ENCODE measurements around the gene HDLBP.

HDLBP gene, protein sequence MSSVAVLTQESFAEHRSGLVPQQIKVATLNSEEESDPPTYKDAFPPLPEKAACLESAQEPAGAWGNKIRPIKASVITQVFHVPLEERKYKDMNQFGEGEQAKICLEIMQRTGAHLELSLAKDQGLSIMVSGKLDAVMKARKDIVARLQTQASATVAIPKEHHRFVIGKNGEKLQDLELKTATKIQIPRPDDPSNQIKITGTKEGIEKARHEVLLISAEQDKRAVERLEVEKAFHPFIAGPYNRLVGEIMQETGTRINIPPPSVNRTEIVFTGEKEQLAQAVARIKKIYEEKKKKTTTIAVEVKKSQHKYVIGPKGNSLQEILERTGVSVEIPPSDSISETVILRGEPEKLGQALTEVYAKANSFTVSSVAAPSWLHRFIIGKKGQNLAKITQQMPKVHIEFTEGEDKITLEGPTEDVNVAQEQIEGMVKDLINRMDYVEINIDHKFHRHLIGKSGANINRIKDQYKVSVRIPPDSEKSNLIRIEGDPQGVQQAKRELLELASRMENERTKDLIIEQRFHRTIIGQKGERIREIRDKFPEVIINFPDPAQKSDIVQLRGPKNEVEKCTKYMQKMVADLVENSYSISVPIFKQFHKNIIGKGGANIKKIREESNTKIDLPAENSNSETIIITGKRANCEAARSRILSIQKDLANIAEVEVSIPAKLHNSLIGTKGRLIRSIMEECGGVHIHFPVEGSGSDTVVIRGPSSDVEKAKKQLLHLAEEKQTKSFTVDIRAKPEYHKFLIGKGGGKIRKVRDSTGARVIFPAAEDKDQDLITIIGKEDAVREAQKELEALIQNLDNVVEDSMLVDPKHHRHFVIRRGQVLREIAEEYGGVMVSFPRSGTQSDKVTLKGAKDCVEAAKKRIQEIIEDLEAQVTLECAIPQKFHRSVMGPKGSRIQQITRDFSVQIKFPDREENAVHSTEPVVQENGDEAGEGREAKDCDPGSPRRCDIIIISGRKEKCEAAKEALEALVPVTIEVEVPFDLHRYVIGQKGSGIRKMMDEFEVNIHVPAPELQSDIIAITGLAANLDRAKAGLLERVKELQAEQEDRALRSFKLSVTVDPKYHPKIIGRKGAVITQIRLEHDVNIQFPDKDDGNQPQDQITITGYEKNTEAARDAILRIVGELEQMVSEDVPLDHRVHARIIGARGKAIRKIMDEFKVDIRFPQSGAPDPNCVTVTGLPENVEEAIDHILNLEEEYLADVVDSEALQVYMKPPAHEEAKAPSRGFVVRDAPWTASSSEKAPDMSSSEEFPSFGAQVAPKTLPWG (N-terminal part only)

DNA sequence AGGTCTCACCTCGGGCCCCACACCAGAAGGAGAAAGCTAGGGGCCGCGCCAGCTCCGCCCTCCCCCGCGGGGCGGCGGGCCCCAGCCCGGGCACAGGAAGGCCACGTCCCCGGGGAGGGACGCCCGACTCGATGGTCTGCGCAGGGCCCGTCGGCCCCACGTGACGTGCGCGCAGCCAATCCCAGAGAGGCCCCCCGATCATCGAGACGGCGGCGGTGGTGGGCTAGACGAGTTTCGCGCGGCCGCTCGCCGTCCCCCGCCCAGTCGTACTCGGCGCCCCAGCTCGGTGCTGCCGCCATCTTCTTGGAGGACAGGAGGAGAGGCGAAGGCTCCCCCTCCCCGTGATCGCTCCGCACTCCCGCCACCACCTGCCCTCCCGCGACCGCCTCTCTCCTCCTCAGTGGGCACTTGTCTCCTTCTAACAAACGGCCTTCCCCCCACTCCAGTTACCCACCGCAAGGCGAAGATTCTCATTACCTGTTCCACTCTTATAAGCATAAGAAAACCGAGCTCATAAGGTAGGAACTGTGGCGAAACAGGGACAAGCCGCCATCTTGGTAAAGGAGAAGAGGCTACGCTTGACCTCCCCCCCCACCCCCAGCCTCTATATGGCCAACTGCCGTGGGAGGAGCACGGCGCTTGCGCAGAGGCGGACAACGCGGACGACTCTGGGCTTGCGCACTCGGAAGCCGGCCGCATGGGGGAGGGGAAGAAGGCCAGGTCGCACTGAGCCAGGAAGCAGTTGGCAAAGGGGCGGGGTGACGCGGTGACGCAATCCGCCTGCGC is at the start of gene HDLBP:
TSS of gene HDLBP (minus strand) at position 580 of the 786 bp plus-strand sequence. CDS start 48,803 bp downstream, outside the sequence.
- DNase-seq (ENCODE audit: low read depth): peak; percentile 94
- H3K4me3 ChIP-seq (ENCODE audit: low read length): peak within 1 kb of the TSS; percentile 96
- TF ChIP-seq, protein P1, sequence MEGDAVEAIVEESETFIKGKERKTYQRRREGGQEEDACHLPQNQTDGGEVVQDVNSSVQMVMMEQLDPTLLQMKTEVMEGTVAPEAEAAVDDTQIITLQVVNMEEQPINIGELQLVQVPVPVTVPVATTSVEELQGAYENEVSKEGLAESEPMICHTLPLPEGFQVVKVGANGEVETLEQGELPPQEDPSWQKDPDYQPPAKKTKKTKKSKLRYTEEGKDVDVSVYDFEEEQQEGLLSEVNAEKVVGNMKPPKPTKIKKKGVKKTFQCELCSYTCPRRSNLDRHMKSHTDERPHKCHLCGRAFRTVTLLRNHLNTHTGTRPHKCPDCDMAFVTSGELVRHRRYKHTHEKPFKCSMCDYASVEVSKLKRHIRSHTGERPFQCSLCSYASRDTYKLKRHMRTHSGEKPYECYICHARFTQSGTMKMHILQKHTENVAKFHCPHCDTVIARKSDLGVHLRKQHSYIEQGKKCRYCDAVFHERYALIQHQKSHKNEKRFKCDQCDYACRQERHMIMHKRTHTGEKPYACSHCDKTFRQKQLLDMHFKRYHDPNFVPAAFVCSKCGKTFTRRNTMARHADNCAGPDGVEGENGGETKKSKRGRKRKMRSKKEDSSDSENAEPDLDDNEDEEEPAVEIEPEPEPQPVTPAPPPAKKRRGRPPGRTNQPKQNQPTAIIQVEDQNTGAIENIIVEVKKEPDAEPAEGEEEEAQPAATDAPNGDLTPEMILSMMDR (conservative IDR thresholded peaks at IDR 0.05; ENCODE audit: low read depth, low read length): no peak

DNA sequence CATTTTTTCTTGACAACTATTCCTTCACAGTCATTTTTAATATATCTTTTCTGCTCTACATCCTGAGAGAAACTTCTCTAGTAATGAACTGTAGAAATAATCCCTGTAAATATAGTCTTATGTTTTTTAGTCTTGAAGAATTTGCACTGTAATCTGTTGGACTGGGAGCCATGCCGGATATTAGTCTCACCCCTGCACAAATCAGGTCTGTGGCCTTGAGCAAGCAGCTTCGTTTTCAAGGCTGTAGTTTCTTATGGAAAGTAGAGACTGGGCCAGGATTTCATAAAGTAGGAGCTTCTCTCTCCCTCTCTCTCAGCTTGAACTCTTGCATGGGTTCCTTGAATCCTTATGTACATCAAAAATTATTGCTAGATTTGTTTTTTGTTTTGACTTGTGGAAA is 49.3 kb upstream of the HDLBP start:
- no peak for DNase-seq (ENCODE audit: low read depth)
- TF ChIP-seq, protein P1 (conservative IDR thresholded peaks at IDR 0.05; ENCODE audit: low read depth, low read length): no peak
- H3K4me3 ChIP-seq (ENCODE audit: low read length): no peak overlapping the region

DNA sequence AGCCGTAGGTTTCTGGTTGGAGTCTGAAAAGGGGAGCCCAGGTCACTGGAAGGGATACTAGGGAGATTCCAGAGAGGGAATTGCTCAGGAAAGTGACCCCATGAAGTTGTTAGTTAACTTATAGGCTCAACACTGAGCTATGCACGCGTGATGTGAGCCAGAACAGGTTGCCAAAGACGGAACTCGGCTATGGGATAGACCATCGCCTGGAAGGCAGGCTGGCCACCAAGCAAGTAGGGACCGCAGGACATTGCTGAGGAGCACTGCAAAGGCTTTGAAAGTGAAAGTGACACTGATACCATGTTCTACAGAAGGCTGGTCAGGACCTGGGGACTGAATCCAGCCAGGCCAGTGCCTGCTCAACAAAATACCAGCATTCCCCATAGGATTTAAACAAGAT is 48.0 kb upstream of the HDLBP start:
- no peak overlapping the region for H3K4me3 ChIP-seq (ENCODE audit: low read length)
- TF ChIP-seq, protein P1 (conservative IDR thresholded peaks at IDR 0.05; ENCODE audit: low read depth, low read length): no peak
- no peak for DNase-seq (ENCODE audit: low read depth)

DNA sequence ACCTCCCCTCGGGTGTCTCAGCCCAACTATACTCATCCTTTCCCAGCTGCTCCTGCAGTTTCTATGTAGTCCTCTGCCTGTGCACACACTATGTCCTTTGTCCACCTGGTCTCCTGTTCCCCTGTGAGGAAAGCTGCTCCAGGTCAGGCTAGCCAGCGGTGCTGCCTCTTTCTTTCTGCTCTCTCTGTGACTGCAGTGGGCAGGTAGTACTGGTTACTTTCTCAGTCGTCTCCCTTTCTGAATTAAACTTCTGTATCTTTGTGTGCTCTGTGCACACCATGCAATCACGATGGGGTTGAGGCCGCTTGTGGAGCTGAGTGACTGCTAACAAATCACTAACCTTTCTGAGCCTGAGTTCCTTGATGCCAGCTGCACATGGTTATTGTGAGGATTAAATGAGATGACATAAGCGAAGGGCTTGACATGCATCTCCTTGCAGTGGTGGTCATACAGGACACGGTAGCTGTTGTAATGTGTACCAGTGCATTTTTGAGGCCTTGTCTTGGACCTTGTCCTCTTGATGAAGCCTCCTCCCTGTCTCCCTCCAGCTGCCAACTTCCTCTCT is 44.1 kb upstream of the HDLBP start:
- no peak for DNase-seq (ENCODE audit: low read depth)
- no peak overlapping the region for H3K4me3 ChIP-seq (ENCODE audit: low read length)
- TF ChIP-seq, protein P1 (conservative IDR thresholded peaks at IDR 0.05; ENCODE audit: low read depth, low read length): no peak

DNA sequence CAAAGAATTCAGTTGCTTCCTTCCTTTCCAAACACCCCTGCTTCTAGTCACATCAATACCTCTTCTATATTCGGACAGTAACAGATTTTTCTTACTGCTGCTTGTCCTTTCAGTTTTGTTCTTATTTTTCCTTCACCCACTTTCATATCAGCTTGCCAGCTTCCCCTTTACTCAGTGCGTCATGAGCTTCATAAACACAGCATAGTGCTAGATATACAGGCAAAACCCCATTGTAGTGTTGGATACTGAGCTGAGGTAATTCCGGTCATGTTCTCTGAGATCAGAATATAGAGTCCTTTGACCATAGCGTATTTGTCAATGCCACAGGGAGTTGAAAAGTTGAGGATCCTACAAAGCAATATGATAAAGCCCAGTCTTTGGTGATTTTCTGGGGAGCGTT is 43.0 kb upstream of the HDLBP start:
- no peak overlapping the region for H3K4me3 ChIP-seq (ENCODE audit: low read length)
- TF ChIP-seq, protein P1 (conservative IDR thresholded peaks at IDR 0.05; ENCODE audit: low read depth, low read length): no peak
- DNase-seq (ENCODE audit: low read depth): no peak

DNA sequence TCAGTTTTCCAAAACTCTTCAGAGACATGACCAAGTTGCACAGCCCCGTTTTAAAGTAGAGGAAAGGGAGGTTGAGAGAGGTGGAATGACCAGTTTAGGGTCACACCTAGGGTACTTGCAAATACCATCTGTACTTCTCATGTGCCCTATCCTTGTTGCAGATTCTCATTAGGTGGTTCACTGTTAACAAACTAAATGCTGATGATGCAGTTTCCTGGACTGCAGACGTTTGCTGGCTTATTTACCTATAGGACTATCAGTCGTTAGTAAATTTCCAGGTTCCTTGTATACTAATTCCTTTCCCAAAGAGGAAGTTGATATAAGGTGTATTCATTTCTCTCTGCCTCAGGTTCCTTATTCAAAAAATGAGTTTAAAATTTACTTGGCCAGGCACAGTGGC is 42.1 kb upstream of the HDLBP start:
- TF ChIP-seq, protein P1 (conservative IDR thresholded peaks at IDR 0.05; ENCODE audit: low read depth, low read length): no peak
- H3K4me3 ChIP-seq (ENCODE audit: low read length): no peak overlapping the region
- no peak for DNase-seq (ENCODE audit: low read depth)

Measured in retinal pigment epithelial cell (primary cell).